Loucy (cell line): ENCODE data around the gene LMO2.

Experiments used
- H2AFZ ChIP-seq: fragments of 200-600 bp; sonication (generic); 2 replicates; pipeline ENCODE4 v1.6.0; 2016; ENCODE audit warnings: antibody characterized with exemption, mild to moderate bottlenecking, low read length, moderate library complexity
- H3F3A ChIP-seq: fragments of 200-600 bp; 2 replicates; pipeline ENCODE4 v1.6.0; 2016; ENCODE audit warnings: antibody characterized with exemption, low read depth, mild to moderate bottlenecking
- H3K27me3 ChIP-seq: fragments of 200-600 bp; sonication (generic); 2 replicates; pipeline ENCODE4 v1.6.1; 2014; ENCODE audit warnings: low read length, mild to moderate bottlenecking; ENCODE audit not compliant: insufficient read depth, poor library complexity, severe bottlenecking
- H3K36me3 ChIP-seq: fragments of 200-600 bp; sonication (generic); 2 replicates; pipeline ENCODE4 v1.6.1; 2016; ENCODE audit warnings: low read length; ENCODE audit not compliant: insufficient read depth
- H3K4me1 ChIP-seq: fragments of 200-600 bp; sonication (generic); 2 replicates; pipeline ENCODE4 v1.5.1; 2014; ENCODE audit warnings: low read length, mild to moderate bottlenecking; ENCODE audit not compliant: insufficient read depth, poor library complexity, severe bottlenecking
- H3K4me2 ChIP-seq: fragments of 200-600 bp; sonication (generic); 2 replicates; pipeline ENCODE4 v1.6.0; 2014; ENCODE audit warnings: antibody characterized with exemption, low read length, low read depth, mild to moderate bottlenecking; ENCODE audit not compliant: poor library complexity, severe bottlenecking
- H3K4me3 ChIP-seq: fragments of 200-600 bp; sonication (generic); 2 replicates; pipeline ENCODE4 v1.5.1; 2014; ENCODE audit warnings: low read length, mild to moderate bottlenecking, mixed read lengths; ENCODE audit not compliant: poor library complexity, severe bottlenecking
- H3K79me2 ChIP-seq: fragments of 200-600 bp; sonication (generic); 2 replicates; pipeline ENCODE4 v1.6.1; 2014; ENCODE audit warnings: low read length; ENCODE audit not compliant: insufficient read depth
- H3K9ac ChIP-seq: fragments of 200-600 bp; sonication (generic); 2 replicates; pipeline ENCODE4 v1.6.0; 2014; ENCODE audit warnings: mild to moderate bottlenecking, low read depth, low read length, moderate library complexity; ENCODE audit not compliant: poor library complexity, severe bottlenecking
- H3K9me2 ChIP-seq: fragments of 200-600 bp; sonication (generic); replicated peaks from 2 replicates; pipeline ENCODE4 v1.6.1; 2016; ENCODE audit warnings: low read depth, low read length, mixed read lengths
- H3K9me3 ChIP-seq: fragments of 200-600 bp; sonication (generic); 2 replicates; pipeline ENCODE4 v1.6.1; 2014; ENCODE audit warnings: mild to moderate bottlenecking, antibody characterized with exemption, low read length, low read depth; ENCODE audit not compliant: insufficient read depth
- H4K20me1 ChIP-seq: fragments of 200-600 bp; sonication (generic); 2 replicates; pipeline ENCODE4 v1.6.0; 2014; ENCODE audit warnings: antibody characterized with exemption, low read length, mild to moderate bottlenecking; ENCODE audit not compliant: insufficient read depth, poor library complexity, severe bottlenecking
- CTCF ChIP-seq: fragments of 200-600 bp; sonication (generic); conservative IDR thresholded peaks from 2 replicates; pipeline ENCODE4 v1.5.1; 2014; ENCODE audit warnings: mild to moderate bottlenecking, antibody characterized with exemption, low read length
- EZH2phosphoT487 ChIP-seq: fragments of 200-600 bp; IDR thresholded peaks from 2 replicates; pipeline ENCODE4 v1.6.1; 2018; ENCODE audit warnings: antibody characterized with exemption, mild to moderate bottlenecking, moderate library complexity, borderline replicate concordance

LMO2 gene

GRCh38 chr11:33877038-33877437 lies 14.8 kb downstream of the LMO2 start:
- H3K9ac ChIP-seq: no peak overlapping the region
- no peak overlapping the region for H3K4me2 ChIP-seq

GRCh38 chr11:33875621-33876294 lies 16.1 kb downstream of the LMO2 start:
- no peaks in the 10 kb centered on the region for H3K27me3 ChIP-seq
- H3K36me3 ChIP-seq: no peaks in the 10 kb centered on the region
- H3K79me2 ChIP-seq: peaks cover 2% of the 10 kb centered on the region; the same call in 1 of the 2 replicates
- no peaks in the 10 kb centered on the region; the same call in 1 of the 2 replicates for H3F3A ChIP-seq
- H3K4me2 ChIP-seq: no peak overlapping the region
- H3K4me3 ChIP-seq: no peak overlapping the region
- H2AFZ ChIP-seq: no peak overlapping the region
- no peak for TF ChIP-seq EZH2phosphoT487
- TF ChIP-seq CTCF: no peak
- H4K20me1 ChIP-seq: no peaks in the 10 kb centered on the region
- H3K9me3 ChIP-seq: no peaks in the 10 kb centered on the region
- H3K4me1 ChIP-seq: peaks cover 33% of the 10 kb centered on the region
- no peak overlapping the region for H3K9ac ChIP-seq
- no peaks in the 10 kb centered on the region for H3K9me2 ChIP-seq

More at GRCh38 chr11:33877038-33877437, 14.8 kb downstream of the LMO2 start:
- Histone ChIP-seq H3K4me3 (no peak overlapping the region), H3K9me3 (no peaks in the 10 kb centered on the region), H3K36me3 (no peaks in the 10 kb centered on the region), H3K4me1 (peaks cover 28% of the 10 kb centered on the region), H3K9me2 (no peaks in the 10 kb centered on the region), H3F3A (no peaks in the 10 kb centered on the region; the same call in 1 of the 2 replicates), H4K20me1 (no peaks in the 10 kb centered on the region), H3K79me2 (no peaks in the 10 kb centered on the region), H2AFZ (peak overlapping the region; percentile 54), H3K27me3 (no peaks in the 10 kb centered on the region)
- no peak for TF ChIP-seq EZH2phosphoT487
- no peak for TF ChIP-seq CTCF

GRCh38 chr11:33874910-33875490 lies 16.9 kb downstream of the LMO2 start:
- Histone ChIP-seq H3K4me3 (no peak overlapping the region), H3K4me2 (no peak overlapping the region), H3K27me3 (no peaks in the 10 kb centered on the region), H3K36me3 (no peaks in the 10 kb centered on the region), H3K79me2 (peaks cover 10% of the 10 kb centered on the region; the same call in 1 of the 2 replicates), H3K9me3 (no peaks in the 10 kb centered on the region), H4K20me1 (no peaks in the 10 kb centered on the region), H3K9me2 (no peaks in the 10 kb centered on the region), H2AFZ (peak overlapping the region; percentile 56), H3F3A (no peaks in the 10 kb centered on the region; the same call in 1 of the 2 replicates), H3K4me1 (peaks cover 37% of the 10 kb centered on the region), H3K9ac (no peak overlapping the region)
- TF ChIP-seq CTCF (no peak), EZH2phosphoT487 (no peak)
